ENCODE results near the gene PIK3C2B. TPM values are rescaled to one million over a fixed set of nuclear protein-coding genes. Genes with fewer than 3 reads are reported as not detected.
A peak's percentile ranks its signal among the peaks of the same experiment; 100 is the strongest.

The PIK3C2B gene
- total RNA-seq, 1 experiment from 2014 or later = 35.3 TPM

DNA sequence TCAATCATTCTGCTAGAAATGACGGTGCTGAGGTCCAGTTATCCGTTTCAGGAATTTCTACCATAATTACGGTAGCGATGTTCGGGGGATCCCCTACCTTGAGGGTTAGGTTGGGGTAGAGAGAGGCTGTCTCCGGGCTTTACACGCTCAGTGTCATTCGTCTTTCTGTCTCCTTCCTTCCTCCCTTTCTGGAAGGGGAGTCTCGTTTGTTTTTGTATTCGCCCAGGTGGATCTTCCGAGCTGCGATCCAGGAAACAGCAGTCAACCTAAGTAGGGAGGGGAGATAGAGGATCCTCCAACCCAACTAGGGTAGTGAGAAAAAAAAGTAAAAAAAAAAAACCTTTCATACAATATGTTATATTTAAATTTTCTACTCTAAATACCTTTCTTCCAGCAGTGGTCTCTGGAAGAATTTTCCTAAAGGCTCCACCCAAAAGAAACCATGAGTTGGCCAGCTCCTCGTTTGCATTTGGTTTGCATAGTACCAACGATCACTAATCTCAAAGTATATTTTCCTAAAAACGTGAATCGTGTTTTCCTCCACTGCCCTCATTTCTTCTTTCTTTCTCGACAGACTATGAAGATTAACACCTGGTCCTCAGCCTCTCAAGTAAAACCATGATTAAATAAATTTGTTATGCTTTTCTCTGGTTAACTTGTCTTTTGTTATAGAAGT lies 611 bp upstream of the PIK3C2B start:
- BruUV-seq (replicated peaks) = TSS peak; percentile 85
- Histone ChIP-seq H3K79me2 (ENCODE audit: low read length) (peaks cover 38% of the 10 kb centered on the region), H4K20me1 (ENCODE audit: low read length) (peaks cover 6% of the 10 kb centered on the region; the same call in 1 of the 2 replicates), H3K27me3 (ENCODE audit: low read length) (no peaks in the 10 kb centered on the region), H3F3A (ENCODE audit: low read length, unreplicated experiment) (peaks cover 8% of the 10 kb centered on the region), H3K9me2 (replicated peaks; ENCODE audit: low read length) (no peaks in the 10 kb centered on the region), H3K36me3 (ENCODE audit: low read depth, low read length) (no peaks in the 10 kb centered on the region), H3K4me2 (ENCODE audit: low read length) (peak overlapping the region; percentile 85), H3K4me3 (ENCODE audit: low read length) (peak overlapping the region; percentile 79), H3K27ac (ENCODE audit: low read length) (no peak overlapping the region), H3K9ac (ENCODE audit: low read length) (peak overlapping the region; percentile 70), H2AFZ (ENCODE audit: low read length) (peak overlapping the region; percentile 90), H3K9me3 (ENCODE audit: low read length) (no peaks in the 10 kb centered on the region), H3K4me1 (ENCODE audit: insufficient read depth, low read length) (peaks cover 30% of the 10 kb centered on the region)
- ChIA-PET POLR2A (ENCODE audit: unreplicated experiment) (interaction anchor here (0.7 to 1.2 kb wide), 5 partner anchors 10 to 88 kb away, joined by 3 to 8 read pairs (median 3); no protein-coding TSS in a partner anchor), CTCF (interaction anchor here (0.6 to 2.9 kb wide), 12 partner anchors 8 to 241 kb away, joined by 3 to 24 read pairs (median 7); no protein-coding TSS in a partner anchor)
- peak; percentile 0; the same call in 1 of the 2 replicates for ATAC-seq
- intact Hi-C loops (cut with micrococcal nuclease) = loop anchor here (1.0 to 2.0 kb wide), 3 partner anchors 8 to 64 kb away; no protein-coding TSS in a partner anchor
- peak; percentile 34 for DNase-seq
- TF ChIP-seq, protein P1, sequence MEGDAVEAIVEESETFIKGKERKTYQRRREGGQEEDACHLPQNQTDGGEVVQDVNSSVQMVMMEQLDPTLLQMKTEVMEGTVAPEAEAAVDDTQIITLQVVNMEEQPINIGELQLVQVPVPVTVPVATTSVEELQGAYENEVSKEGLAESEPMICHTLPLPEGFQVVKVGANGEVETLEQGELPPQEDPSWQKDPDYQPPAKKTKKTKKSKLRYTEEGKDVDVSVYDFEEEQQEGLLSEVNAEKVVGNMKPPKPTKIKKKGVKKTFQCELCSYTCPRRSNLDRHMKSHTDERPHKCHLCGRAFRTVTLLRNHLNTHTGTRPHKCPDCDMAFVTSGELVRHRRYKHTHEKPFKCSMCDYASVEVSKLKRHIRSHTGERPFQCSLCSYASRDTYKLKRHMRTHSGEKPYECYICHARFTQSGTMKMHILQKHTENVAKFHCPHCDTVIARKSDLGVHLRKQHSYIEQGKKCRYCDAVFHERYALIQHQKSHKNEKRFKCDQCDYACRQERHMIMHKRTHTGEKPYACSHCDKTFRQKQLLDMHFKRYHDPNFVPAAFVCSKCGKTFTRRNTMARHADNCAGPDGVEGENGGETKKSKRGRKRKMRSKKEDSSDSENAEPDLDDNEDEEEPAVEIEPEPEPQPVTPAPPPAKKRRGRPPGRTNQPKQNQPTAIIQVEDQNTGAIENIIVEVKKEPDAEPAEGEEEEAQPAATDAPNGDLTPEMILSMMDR (conservative IDR thresholded peaks at IDR 0.05; ENCODE audit: low read depth, low read length) = no peak
- TF ChIP-seq EZH2phosphoT487 (IDR thresholded peaks at IDR 0.05; ENCODE audit: borderline replicate concordance, low read length) = no peak

GRCh38 chr1:204493984-204494280 lies 673 bp downstream of the PIK3C2B start:
- peak overlapping the region; percentile 79 for H3K4me3 ChIP-seq (ENCODE audit: low read length)
- peaks cover 6% of the 10 kb centered on the region; the same call in 1 of the 2 replicates for H4K20me1 ChIP-seq (ENCODE audit: low read length)
- peak overlapping the region; percentile 70 for H3K9ac ChIP-seq (ENCODE audit: low read length)
- H3K4me1 ChIP-seq (ENCODE audit: insufficient read depth, low read length) = peaks cover 30% of the 10 kb centered on the region
- H3K9me2 ChIP-seq (replicated peaks; ENCODE audit: low read length) = no peaks in the 10 kb centered on the region
- H3K27ac ChIP-seq (ENCODE audit: low read length) = peak overlapping the region; percentile 68
- H3K36me3 ChIP-seq (ENCODE audit: low read depth, low read length) = no peaks in the 10 kb centered on the region
- no TSS peak for BruUV-seq (replicated peaks)
- intact Hi-C loops (cut with micrococcal nuclease) = loop anchor here (1.0 to 2.0 kb wide), 3 partner anchors 51 to 63 kb away; no protein-coding TSS in a partner anchor
- TF ChIP-seq EZH2phosphoT487 (IDR thresholded peaks at IDR 0.05; ENCODE audit: borderline replicate concordance, low read length) (no peak), EZH2 (IDR thresholded peaks at IDR 0.05; ENCODE audit: low read length, unreplicated experiment) (no peak)
- TF ChIP-seq, protein P1 (conservative IDR thresholded peaks at IDR 0.05; ENCODE audit: low read depth, low read length) = no peak
- peaks cover 8% of the 10 kb centered on the region for H3F3A ChIP-seq (ENCODE audit: low read length, unreplicated experiment)
- H3K4me2 ChIP-seq (ENCODE audit: low read length) = peak overlapping the region; percentile 85
- DNase-seq (peak; percentile 85), ATAC-seq (peak; percentile 61)
- CTCF ChIA-PET = interaction anchor here (0.6 to 2.9 kb wide), 14 partner anchors 9 to 130 kb away, joined by 3 to 24 read pairs (median 7); no protein-coding TSS in a partner anchor
- H3K27me3 ChIP-seq (ENCODE audit: low read length) = no peaks in the 10 kb centered on the region
- no peaks in the 10 kb centered on the region for H3K9me3 ChIP-seq (ENCODE audit: low read length)
- H3K79me2 ChIP-seq (ENCODE audit: low read length) = peaks cover 48% of the 10 kb centered on the region
- POLR2A ChIA-PET (ENCODE audit: unreplicated experiment) = interaction anchor here (0.5 to 1.3 kb wide), 9 partner anchors 13 to 109 kb away, joined by 3 to 23 read pairs (median 5); no protein-coding TSS in a partner anchor
- peak overlapping the region; percentile 90 for H2AFZ ChIP-seq (ENCODE audit: low read length)

Measured in PC-3 (cell line).